Motor neuron (in vitro differentiated cells): ENCODE data around the gene PSAP. TPM values are rescaled to one million over a fixed set of nuclear protein-coding genes. Genes with fewer than 3 reads are reported as not detected.

Experiments
- ATAC-seq, 8 experiments: fragments of 200-7000 bp; cut with Tn5 transposase; replicated peaks in 6 of 8; 2 replicates each; pipeline ENCODE4 v1.8.0; 2021; ENCODE audit warnings: mild to moderate bottlenecking in 8 of 8, moderate library complexity in 8 of 8
- H3K27ac ChIP-seq, 2 donors: fragments of 250-450 bp; sonication (Bioruptor Pico); 2 replicates each; pipeline ENCODE4 v1.9.0; 2021; ENCODE audit warnings: antibody characterized with exemption in 2 of 2, mild to moderate bottlenecking in 2 of 2, moderate library complexity in 1 of 2
- H3K4me1 ChIP-seq, 2 donors: fragments of 250-450 bp; sonication (Bioruptor Pico); replicated peaks in 1 of 2; 2 replicates each; pipeline ENCODE4 v1.6.1; 2021; ENCODE audit warnings: antibody characterized with exemption in 2 of 2, mild to moderate bottlenecking in 2 of 2, moderate library complexity in 1 of 2
- H3K4me3 ChIP-seq, 5 donors: fragments of 250-450 bp; sonication (Bioruptor Pico); 2 replicates each; pipeline ENCODE4 v1.9.0; 2021; ENCODE audit warnings: antibody characterized with exemption in 5 of 5, mild to moderate bottlenecking in 5 of 5, moderate library complexity in 4 of 5
- WGBS, 10 experiments: fragments of 450-650 bp; shearing (Covaris generic); methylation state at CpG; one replicate each; pipeline ENCODE4 v1.0.0; 2022; 5-methylcytosine and 5-hydroxymethylcytosine counted together
- in situ Hi-C, 9 experiments: fragments of 400-800 bp; cut with MboI; loops; one replicate each; pipeline ENCODE4 v1.15.0; 2021; ENCODE audit warnings: low sequenced_read_pairs in 9 of 9, low pct_unique_long_range_greater_than_20kb in 2 of 9; ENCODE audit not compliant: unreplicated experiment in 9 of 9
- total RNA-seq, 8 experiments: library from RNA; unstranded; fragments of 300-600 nt; gene quantifications; 2 replicates each; pipeline versions ENCODE4 v1.2.3 to v1.2.4, GENCODE V29; 2022

The PSAP gene
- total RNA-seq, 8 experiments from 2014 or later: 419 to 3,584 (median 668) TPM

GRCh38 chr10:71848325-71849275, 2.5 kb downstream of the PSAP start:
- Histone ChIP-seq H3K27ac (no peak overlapping the region), H3K4me1 (peaks cover 23 to 30% of the 10 kb centered on the region in 2 donors), H3K4me3 (peak overlapping the region in 3 of 5 donors; percentile 85 to 99 (median 88))
- in situ Hi-C loops: no loop called here
- whole genome bisulfite sequencing, 10 experiments: 40 to 100% (median 70%) methylated on average over 1 to 9 of the region's 11 CpGs; no CpG with 5 or more reads in 1 of the 10 experiments
- no peak for ATAC-seq

- in situ Hi-C loops: no loop called here
- no peak for ATAC-seq
- WGBS, 10 experiments: 57 to 100% (median 97%) methylated on average over 1 to 8 of the region's 8 CpGs; no CpG with 5 or more reads in 2 of the 10 experiments
- H3K27ac ChIP-seq: no peak overlapping the region
- peaks cover 35 to 39% of the 10 kb centered on the region in 2 donors for H3K4me1 ChIP-seq
- H3K4me3 ChIP-seq: no peak overlapping the region
These were observed 3.6 kb downstream of the PSAP start for GRCh38 chr10:71847418-71847817.

- no peak overlapping the region for H3K27ac ChIP-seq
- WGBS, 10 experiments: 87 to 100% (median 90%) methylated on average over 2 to 3 of the region's 3 CpGs; no CpG with 5 or more reads in 7 of the 10 experiments
- no peak for ATAC-seq
- peaks cover 41 to 45% of the 10 kb centered on the region in 2 donors for H3K4me1 ChIP-seq
- H3K4me3 ChIP-seq: no peak overlapping the region
- in situ Hi-C loops: no loop called here
These were observed 4.2 kb downstream of the PSAP start for GRCh38 chr10:71846816-71847215.

GRCh38 chr10:71845410-71846405, 5.3 kb downstream of the PSAP start:
- H3K27ac ChIP-seq: no peak overlapping the region

GRCh38 chr10:71844695-71845094, 6.4 kb downstream of the PSAP start:
- no peak for ATAC-seq
- no peak overlapping the region for H3K4me3 ChIP-seq
- peaks cover 54 to 57% of the 10 kb centered on the region in 2 donors for H3K4me1 ChIP-seq
- in situ Hi-C loops: no loop called here
- 75 to 100% (median 100%) methylated on average over 2 of the region's 2 CpGs; no CpG with 5 or more reads in 1 of the 10 experiments for WGBS, 10 experiments
- no peak overlapping the region for H3K27ac ChIP-seq

More at GRCh38 chr10:71845410-71846405, 5.3 kb downstream of the PSAP start:
- no peak overlapping the region for H3K4me3 ChIP-seq
- peaks cover 50 to 54% of the 10 kb centered on the region in 2 donors for H3K4me1 ChIP-seq
- WGBS, 10 experiments: 56 to 96% (median 89%) methylated on average over 3 to 11 of the region's 11 CpGs
- ATAC-seq: no peak
- in situ Hi-C loops: no loop called here

- in situ Hi-C loops: no loop called here
- Histone ChIP-seq H3K4me1 (peaks cover 54 to 57% of the 10 kb centered on the region in 2 donors), H3K27ac (no peak overlapping the region), H3K4me3 (no peak overlapping the region)
- ATAC-seq: no peak
- 0 to 100% (median 97%) methylated on average over 1 to 2 of the region's 2 CpGs; no CpG with 5 or more reads in 2 of the 10 experiments for WGBS, 10 experiments
These were observed 7.0 kb downstream of the PSAP start for GRCh38 chr10:71844084-71844483.

GRCh38 chr10:71842856-71843686, 8.0 kb downstream of the PSAP start:
- WGBS, 10 experiments: 71 to 96% (median 89%) methylated on average over 2 to 12 of the region's 14 CpGs
- Histone ChIP-seq H3K4me1 (peaks cover 54 to 57% of the 10 kb centered on the region in 2 donors), H3K4me3 (no peak overlapping the region), H3K27ac (peak overlapping the region; percentile 15 to 31)
- in situ Hi-C loops: no loop called here
- ATAC-seq: no peak

- H3K4me1 ChIP-seq: peaks cover 58 to 59% of the 10 kb centered on the region in 2 donors
- H3K27ac ChIP-seq: no peak overlapping the region
- 20 to 100% (median 65%) methylated on average over 1 to 2 of the region's 2 CpGs; no CpG with 5 or more reads in 1 of the 10 experiments for WGBS, 10 experiments
- no peak overlapping the region for H3K4me3 ChIP-seq
- in situ Hi-C loops: no loop called here
- ATAC-seq: no peak
These were observed 8.6 kb downstream of the PSAP start for GRCh38 chr10:71842422-71842821.

- Histone ChIP-seq H3K4me1 (peaks cover 69 to 73% of the 10 kb centered on the region in 2 donors), H3K4me3 (peak overlapping the region in 1 of 5 donors; percentile 0), H3K27ac (peak overlapping the region; percentile 38 to 90)
- 60 to 94% (median 83%) methylated on average over 1 to 4 of the region's 4 CpGs; no CpG with 5 or more reads in 5 of the 10 experiments for WGBS, 10 experiments
- ATAC-seq: no peak
- in situ Hi-C loops: no loop called here
These were observed 10.1 kb downstream of the PSAP start for GRCh38 chr10:71840958-71841335.

- Histone ChIP-seq H3K4me1 (peaks cover 75 to 79% of the 10 kb centered on the region in 2 donors), H3K27ac (peak overlapping the region; percentile 38 to 90), H3K4me3 (peak overlapping the region in 4 of 5 donors; percentile 0 to 10 (median 6))
- 0 to 57% (median 3%) methylated on average over 1 to 6 of the region's 6 CpGs; no CpG with 5 or more reads in 3 of the 10 experiments for WGBS, 10 experiments
- in situ Hi-C loops: no loop called here
- ATAC-seq: peak; percentile 52 to 87 (median 83)
These were observed 10.7 kb downstream of the PSAP start for GRCh38 chr10:71840177-71840957.
